Endothelial cell (in vitro differentiated cells): ENCODE results near the gene PHYKPL. TPM values are rescaled to one million over a fixed set of nuclear protein-coding genes. Genes with fewer than 3 reads are reported as not detected.
"Not testable (repeated sequence)": the region's sequence is repeated elsewhere in the genome, so short reads cannot be mapped to it uniquely, and the experiment has no call there.

ENCODE experiments used
- DNase-seq: peaks from one replicate; pipeline ENCODE4 v3.0.0; 2021; ENCODE audit warnings: low spot score
- H3K27ac Mint-ChIP-seq: one replicate; pipeline ENCODE4 v1.8.0; 2021; ENCODE audit warnings: mixed read lengths, inconsistent platforms; ENCODE audit not compliant: unreplicated experiment
- H3K27me3 Mint-ChIP-seq: one replicate; pipeline ENCODE4 v1.8.0; 2021; ENCODE audit warnings: mild to moderate bottlenecking, moderate library complexity, mixed read lengths, inconsistent platforms; ENCODE audit not compliant: unreplicated experiment
- H3K36me3 Mint-ChIP-seq: one replicate; pipeline ENCODE4 v1.8.0; 2021; ENCODE audit warnings: mild to moderate bottlenecking, low read depth, mixed read lengths, inconsistent platforms; ENCODE audit not compliant: unreplicated experiment
- H3K4me1 Mint-ChIP-seq: one replicate; pipeline ENCODE4 v1.8.0; 2021; ENCODE audit warnings: mild to moderate bottlenecking, mixed read lengths, inconsistent platforms; ENCODE audit not compliant: unreplicated experiment
- H3K4me3 Mint-ChIP-seq: one replicate; pipeline ENCODE4 v1.8.0; 2021; ENCODE audit warnings: mild to moderate bottlenecking, mixed read lengths, inconsistent platforms; ENCODE audit not compliant: unreplicated experiment
- H3K9me3 Mint-ChIP-seq: one replicate; pipeline ENCODE4 v1.8.0; 2021; ENCODE audit warnings: mixed read lengths, inconsistent platforms; ENCODE audit not compliant: unreplicated experiment
- CTCF ChIP-seq: fragments of 200-600 bp; sonication (generic); IDR thresholded peaks from one replicate; pipeline ENCODE4 v1.5.0; 2021; ENCODE audit warnings: antibody characterized with exemption; ENCODE audit not compliant: unreplicated experiment
- total RNA-seq: library from RNA; stranded (reverse); fragmentation: NEBNext Ultra II Directional; extraction: Animal tissue kit (Norgen Biotek cat#: 25700); gene quantifications from one replicate; pipeline ENCODE4 v1.2.1, GENCODE V29; 2021; ENCODE audit not compliant: unreplicated experiment

Gene PHYKPL
- total RNA-seq, 1 donor from 2014 or later, result 53.1 TPM

GRCh38 chr5:178199581-178200434 is 32.8 kb downstream of the PHYKPL start:
- no peak for DNase-seq
- Mint-ChIP-seq H3K9me3 (no peaks in the 10 kb centered on the region), H3K36me3 (peaks cover 3% of the 10 kb centered on the region), H3K27me3 (peaks cover 14% of the 10 kb centered on the region), H3K27ac (no peak overlapping the region), H3K4me1 (peaks cover 8% of the 10 kb centered on the region), H3K4me3 (no peak overlapping the region)
- no peak for TF ChIP-seq CTCF

DNA sequence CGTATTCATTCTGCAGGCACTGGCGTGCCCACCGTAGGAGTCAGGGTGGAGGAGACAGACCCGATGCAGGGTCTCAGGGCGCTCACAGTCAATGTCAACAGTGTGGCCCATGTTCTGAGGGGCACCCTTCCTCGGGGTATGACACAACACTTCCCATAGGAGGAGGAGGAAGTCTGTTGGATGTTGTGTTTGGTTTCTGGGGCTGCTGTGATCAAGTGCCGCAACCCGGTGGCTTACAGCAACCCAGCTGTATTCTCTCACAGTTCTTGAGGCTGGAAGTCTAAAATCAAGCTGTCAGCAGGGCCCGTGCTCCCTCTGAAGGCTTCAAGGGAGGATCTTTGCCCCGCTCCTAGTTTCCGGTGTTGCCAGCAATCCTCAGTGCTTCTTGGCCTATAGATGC is 33.9 kb downstream of the PHYKPL start:
- Mint-ChIP-seq H3K36me3 (no peaks in the 10 kb centered on the region), H3K27ac (no peak overlapping the region)

DNA sequence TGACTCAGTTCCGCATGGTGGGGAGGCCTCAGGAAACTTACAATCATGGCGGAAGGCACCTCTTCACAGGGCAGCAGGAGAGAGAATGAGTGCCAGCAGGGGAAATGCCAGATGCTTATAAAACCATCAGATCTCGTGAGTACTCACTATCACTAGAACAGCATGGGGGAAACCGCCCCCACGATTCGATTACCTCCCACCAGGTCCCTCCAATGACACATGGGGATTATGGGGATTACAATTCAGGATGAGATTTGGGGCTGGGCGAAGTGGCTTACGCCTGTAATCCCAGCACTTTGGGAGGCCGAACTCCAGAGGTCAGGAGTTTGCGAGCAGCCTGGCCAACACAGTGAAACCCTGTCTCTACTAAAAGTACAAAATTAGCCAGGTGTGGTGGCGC is 34.5 kb downstream of the PHYKPL start:
- H3K27me3 Mint-ChIP-seq, H3K9me3 Mint-ChIP-seq, H3K4me3 Mint-ChIP-seq, H3K27ac Mint-ChIP-seq, H3K36me3 Mint-ChIP-seq, DNase-seq: not testable (repeated sequence)
- peaks cover 16% of the 10 kb centered on the region for H3K4me1 Mint-ChIP-seq

More for the DNA sequence above, 33.9 kb downstream of the PHYKPL start:
- Mint-ChIP-seq H3K27me3 (peaks cover 10% of the 10 kb centered on the region), H3K4me3 (no peak overlapping the region), H3K9me3 (no peaks in the 10 kb centered on the region), H3K4me1 (peaks cover 12% of the 10 kb centered on the region)
- no peak for DNase-seq
- no peak for TF ChIP-seq CTCF

DNA sequence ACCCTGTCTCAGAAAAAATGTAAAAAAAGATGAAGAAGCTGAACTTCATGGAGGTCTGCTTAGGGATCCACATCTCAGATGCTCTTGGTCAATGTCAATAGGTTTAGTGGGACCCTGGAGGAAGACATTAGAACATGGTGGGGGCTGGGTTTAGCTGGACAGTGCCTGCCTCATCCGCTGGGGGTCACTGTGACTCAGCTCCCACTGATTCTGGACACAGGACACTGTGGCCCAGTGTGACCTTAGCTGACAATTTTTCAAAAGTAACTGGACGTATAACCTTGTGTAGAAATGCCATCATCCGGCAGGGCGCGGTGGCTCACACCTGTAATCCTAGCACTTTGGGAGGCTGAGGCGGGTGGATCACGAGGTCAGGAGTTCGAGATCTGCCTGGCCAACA is 35.6 kb downstream of the PHYKPL start:
- no peak overlapping the region for H3K4me3 Mint-ChIP-seq
- peak; percentile 55 for DNase-seq
- peak; percentile 52 for TF ChIP-seq CTCF
- H3K4me1 Mint-ChIP-seq, result peaks cover 14% of the 10 kb centered on the region
- peaks cover 3% of the 10 kb centered on the region for H3K36me3 Mint-ChIP-seq
- no peaks in the 10 kb centered on the region for H3K9me3 Mint-ChIP-seq
- no peak overlapping the region for H3K27ac Mint-ChIP-seq
- peaks cover 4% of the 10 kb centered on the region for H3K27me3 Mint-ChIP-seq

- Mint-ChIP-seq H3K27me3 (peaks cover 3% of the 10 kb centered on the region), H3K4me1 (peaks cover 12% of the 10 kb centered on the region), H3K9me3 (no peaks in the 10 kb centered on the region), H3K4me3 (no peak overlapping the region), H3K27ac (no peak overlapping the region), H3K36me3 (peaks cover 3% of the 10 kb centered on the region)
- no peak for DNase-seq
- TF ChIP-seq CTCF, result no peak
These were observed 36.3 kb downstream of the PHYKPL start for GRCh38 chr5:178196281-178196812.
